HL-60 (cell line): ENCODE data around the gene ADISSP.

Source experiments
- CTCF ChIP-seq: IDR thresholded peaks from one replicate; pipeline ENCODE4 v1.5.1; 2011; ENCODE audit warnings: low read length, control low read depth, inconsistent platforms; ENCODE audit not compliant: insufficient read depth
- GABPA ChIP-seq: IDR thresholded peaks from 2 replicates; pipeline ENCODE4 v1.6.1; 2012; ENCODE audit warnings: low read depth
- POLR2AphosphoS5 ChIP-seq: IDR thresholded peaks from 2 replicates; pipeline ENCODE4 v1.6.1; 2012; ENCODE audit warnings: low read depth
- TF ChIP-seq, protein P1 (sequence below): IDR thresholded peaks from 2 replicates; pipeline ENCODE4 v1.6.1; 2012; ENCODE audit warnings: low read depth; ENCODE audit not compliant: insufficient replicate concordance

GRCh38 chr20:3752386-3752759, 15.2 kb downstream of the ADISSP start:
- TF ChIP-seq CTCF (no peak), POLR2AphosphoS5 (no peak), GABPA (no peak)
- TF ChIP-seq, protein P1, sequence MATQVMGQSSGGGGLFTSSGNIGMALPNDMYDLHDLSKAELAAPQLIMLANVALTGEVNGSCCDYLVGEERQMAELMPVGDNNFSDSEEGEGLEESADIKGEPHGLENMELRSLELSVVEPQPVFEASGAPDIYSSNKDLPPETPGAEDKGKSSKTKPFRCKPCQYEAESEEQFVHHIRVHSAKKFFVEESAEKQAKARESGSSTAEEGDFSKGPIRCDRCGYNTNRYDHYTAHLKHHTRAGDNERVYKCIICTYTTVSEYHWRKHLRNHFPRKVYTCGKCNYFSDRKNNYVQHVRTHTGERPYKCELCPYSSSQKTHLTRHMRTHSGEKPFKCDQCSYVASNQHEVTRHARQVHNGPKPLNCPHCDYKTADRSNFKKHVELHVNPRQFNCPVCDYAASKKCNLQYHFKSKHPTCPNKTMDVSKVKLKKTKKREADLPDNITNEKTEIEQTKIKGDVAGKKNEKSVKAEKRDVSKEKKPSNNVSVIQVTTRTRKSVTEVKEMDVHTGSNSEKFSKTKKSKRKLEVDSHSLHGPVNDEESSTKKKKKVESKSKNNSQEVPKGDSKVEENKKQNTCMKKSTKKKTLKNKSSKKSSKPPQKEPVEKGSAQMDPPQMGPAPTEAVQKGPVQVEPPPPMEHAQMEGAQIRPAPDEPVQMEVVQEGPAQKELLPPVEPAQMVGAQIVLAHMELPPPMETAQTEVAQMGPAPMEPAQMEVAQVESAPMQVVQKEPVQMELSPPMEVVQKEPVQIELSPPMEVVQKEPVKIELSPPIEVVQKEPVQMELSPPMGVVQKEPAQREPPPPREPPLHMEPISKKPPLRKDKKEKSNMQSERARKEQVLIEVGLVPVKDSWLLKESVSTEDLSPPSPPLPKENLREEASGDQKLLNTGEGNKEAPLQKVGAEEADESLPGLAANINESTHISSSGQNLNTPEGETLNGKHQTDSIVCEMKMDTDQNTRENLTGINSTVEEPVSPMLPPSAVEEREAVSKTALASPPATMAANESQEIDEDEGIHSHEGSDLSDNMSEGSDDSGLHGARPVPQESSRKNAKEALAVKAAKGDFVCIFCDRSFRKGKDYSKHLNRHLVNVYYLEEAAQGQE: no peak
